HG03095 (cell line): Measurements from ENCODE around the gene KIF1C.
"Not testable (repeated sequence)": the region's sequence is repeated elsewhere in the genome, so short reads cannot be mapped to it uniquely, and the experiment has no call there.

Experiments used
- ATAC-seq: cut with Tn5 transposase; IDR thresholded peaks from one replicate; pipeline ENCODE4 v1.9.1; 2021; ENCODE audit warnings: moderate library complexity; ENCODE audit not compliant: unreplicated experiment

KIF1C gene

GRCh38 chr17:5042157-5043022 lies 44.6 kb downstream of the KIF1C start:
- no peak for ATAC-seq

- no peak for ATAC-seq
These were observed 45.8 kb downstream of the KIF1C start for GRCh38 chr17:5043524-5043923.

- ATAC-seq, result no peak
These were observed 46.9 kb downstream of the KIF1C start for GRCh38 chr17:5044630-5045029.

DNA sequence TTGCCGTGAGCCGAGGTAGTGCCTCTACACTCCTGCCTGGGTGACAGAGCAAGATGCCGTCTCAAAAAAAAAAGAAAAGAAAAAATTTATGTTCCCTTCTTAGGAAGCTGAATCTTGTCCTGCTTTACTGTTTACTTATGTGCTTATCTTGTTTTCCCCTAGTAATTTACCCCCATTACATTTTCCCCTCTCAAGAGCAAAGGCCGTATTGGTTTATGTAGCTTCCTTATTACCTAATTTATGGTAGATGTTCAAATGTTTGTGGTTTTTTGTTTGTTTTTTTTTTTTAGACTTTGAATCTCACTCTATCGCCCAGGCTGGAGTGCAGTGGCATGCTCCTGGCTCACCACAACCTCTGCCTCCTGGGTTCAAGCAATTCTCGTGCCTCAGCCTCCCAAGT lies 47.7 kb downstream of the KIF1C start:
- ATAC-seq, result no peak

DNA sequence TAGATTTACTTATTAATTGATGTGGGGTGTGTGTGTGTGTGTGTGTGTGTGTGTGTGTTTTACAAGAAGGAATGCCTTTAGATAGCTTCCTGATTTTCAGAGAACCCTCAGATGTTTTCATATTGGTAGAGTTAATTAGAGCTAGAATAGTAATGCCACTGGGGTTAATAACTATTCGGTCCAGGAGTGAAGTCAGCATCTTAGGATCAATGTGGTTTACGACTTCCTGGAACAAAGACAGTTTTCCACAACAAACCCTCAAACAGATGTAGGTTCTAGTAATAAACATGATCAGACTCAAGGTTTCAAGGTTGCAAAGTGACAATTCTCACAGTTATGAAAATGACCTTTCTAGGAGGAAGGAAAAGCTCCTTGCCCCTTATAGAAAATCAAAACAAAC lies 49.7 kb downstream of the KIF1C start:
- no peak for ATAC-seq

DNA sequence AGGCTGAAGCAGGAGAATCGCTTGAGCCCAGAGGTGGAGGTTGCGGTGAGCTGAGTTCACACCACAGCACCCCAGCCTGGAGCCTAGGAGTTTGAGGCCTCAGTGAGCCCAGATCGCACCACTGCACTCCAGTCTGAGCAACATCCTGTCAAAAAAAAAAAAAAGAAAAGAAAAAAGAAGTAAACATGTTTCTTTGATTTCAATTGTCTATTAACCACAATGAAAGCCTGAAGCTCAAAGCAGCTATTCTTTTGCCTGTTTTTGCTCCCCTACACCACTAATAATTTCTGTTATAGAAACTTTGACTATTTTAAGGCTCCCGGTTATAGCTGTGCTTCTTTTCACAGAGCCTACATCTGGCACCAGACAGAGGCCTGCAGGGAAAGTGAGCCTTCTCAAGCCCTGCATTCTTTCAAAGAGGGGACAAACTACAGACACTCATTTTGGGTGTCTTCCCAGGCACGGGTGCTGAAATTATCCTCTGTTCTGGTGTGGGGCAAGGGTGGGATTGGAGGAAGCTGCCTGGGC lies 51.6 kb downstream of the KIF1C start:
- no peak for ATAC-seq

DNA sequence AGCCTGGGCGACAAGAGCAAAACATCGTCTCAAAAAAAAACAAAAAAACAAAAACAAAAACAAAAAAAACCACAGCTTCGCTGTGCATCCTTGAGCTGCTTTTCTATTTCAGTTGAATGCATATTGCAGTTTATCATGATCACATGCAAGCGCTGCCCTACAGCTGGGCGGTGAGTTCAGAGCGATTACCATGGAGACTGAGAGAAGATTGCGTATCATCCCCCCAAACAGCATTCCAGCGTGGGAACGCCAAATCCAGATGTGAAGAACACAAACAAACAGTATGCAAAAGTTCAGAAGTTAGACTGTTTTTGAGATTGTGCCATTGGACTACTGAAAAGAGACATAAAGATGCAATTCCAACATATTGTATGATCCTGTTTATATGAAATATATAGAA lies 52.5 kb downstream of the KIF1C start:
- no peak for ATAC-seq

GRCh38 chr17:5055543-5055942 lies 57.8 kb downstream of the KIF1C start:
- ATAC-seq, result no peak

GRCh38 chr17:5065227-5065744 lies 67.5 kb downstream of the KIF1C start:
- no peak for ATAC-seq

GRCh38 chr17:5068236-5068635 lies 70.5 kb downstream of the KIF1C start:
- ATAC-seq, result no peak

DNA sequence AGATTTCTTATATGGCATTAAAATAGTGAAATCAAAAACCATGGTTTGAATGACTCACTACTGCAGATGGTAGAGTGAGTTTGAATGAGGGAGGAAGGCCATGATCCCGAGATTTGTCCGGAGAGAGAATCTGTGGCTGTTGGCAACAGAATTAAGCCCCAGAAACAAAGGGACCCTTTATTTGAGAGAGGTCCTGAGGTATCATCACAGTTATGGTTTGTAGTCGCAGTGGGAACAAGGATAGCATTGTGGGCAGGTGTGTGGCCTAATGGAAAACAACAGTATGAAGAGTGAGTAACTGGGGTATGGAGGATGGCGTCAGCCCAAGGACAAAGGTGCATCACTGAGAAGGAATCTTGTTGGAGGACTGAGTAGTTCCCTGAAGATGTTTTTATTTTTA lies 72.0 kb downstream of the KIF1C start:
- ATAC-seq, result no peak

GRCh38 chr17:5075472-5075871 lies 77.7 kb downstream of the KIF1C start:
- ATAC-seq, result not testable (repeated sequence)

DNA sequence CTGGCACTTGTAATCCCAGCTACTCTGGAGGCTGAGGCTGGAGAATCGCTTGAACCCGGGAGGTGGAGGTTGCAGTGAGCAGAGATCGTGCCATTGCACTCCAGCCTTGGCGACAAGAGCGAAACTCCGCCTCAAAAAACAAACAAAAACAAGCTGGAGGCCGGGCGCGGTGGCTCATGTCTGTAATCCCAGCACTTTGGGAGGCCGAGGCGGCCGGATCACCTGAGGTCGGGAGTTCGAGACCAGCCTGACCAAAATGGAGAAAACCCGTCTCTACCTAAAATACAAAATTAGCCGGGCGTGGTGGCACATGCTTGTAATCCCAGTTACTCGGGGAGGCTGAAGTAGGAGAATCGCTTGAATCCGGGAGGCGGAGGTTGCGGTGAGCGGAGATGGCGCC lies 79.5 kb downstream of the KIF1C start:
- not testable (repeated sequence) for ATAC-seq

- no peak for ATAC-seq
These were observed 80.0 kb downstream of the KIF1C start for GRCh38 chr17:5077781-5078105.
